Neural cell (in vitro differentiated cells): ENCODE measurements around the gene ARHGAP6.

Experiments
- CTCF ChIP-seq: fragments of 450-650 bp; IDR thresholded peaks from 2 replicates; pipeline ENCODE4 v1.5.1; 2014; ENCODE audit warnings: antibody characterized with exemption, mild to moderate bottlenecking, moderate library complexity; ENCODE audit not compliant: poor library complexity, severe bottlenecking
- EP300 ChIP-seq: fragments of 450-650 bp; conservative IDR thresholded peaks from 2 replicates; pipeline ENCODE4 v1.6.1; 2014; ENCODE audit warnings: antibody characterized with exemption, mild to moderate bottlenecking, moderate library complexity; ENCODE audit not compliant: poor library complexity, severe bottlenecking
- EZH2 ChIP-seq: fragments of 200-600, 300-800 bp; shearing (Covaris generic), sonication (generic); IDR thresholded peaks from 2 replicates; pipeline ENCODE4 v1.6.1; 2014; ENCODE audit warnings: antibody characterized with exemption, low read length, borderline replicate concordance, mild to moderate bottlenecking; ENCODE audit not compliant: insufficient read depth, poor library complexity, severe bottlenecking
- MXI1 ChIP-seq: fragments of 450-650 bp; conservative IDR thresholded peaks from 2 replicates; pipeline ENCODE4 v1.6.1; 2014; ENCODE audit warnings: antibody characterized with exemption, mild to moderate bottlenecking; ENCODE audit not compliant: poor library complexity, severe bottlenecking
- POLR2AphosphoS5 ChIP-seq: IDR thresholded peaks from 2 replicates; pipeline ENCODE4 v1.6.1; 2012
- RAD21 ChIP-seq: fragments of 450-650 bp; conservative IDR thresholded peaks from 2 replicates; pipeline ENCODE4 v1.6.1; 2014; ENCODE audit warnings: antibody characterized with exemption, mild to moderate bottlenecking, moderate library complexity
- TAF1 ChIP-seq: IDR thresholded peaks from 2 replicates; pipeline ENCODE4 v1.6.1; 2012; ENCODE audit warnings: low read depth
- TF ChIP-seq, protein P1 (sequence below): IDR thresholded peaks from 2 replicates; pipeline ENCODE4 v1.6.1; 2012; ENCODE audit warnings: borderline replicate concordance

GRCh38 chrX:11272290-11272689 is 393.4 kb downstream of the ARHGAP6 start:
- TF ChIP-seq CTCF (no peak), EZH2 (no peak), TAF1 (no peak), RAD21 (no peak), EP300 (no peak), MXI1 (no peak), POLR2AphosphoS5 (no peak)
- TF ChIP-seq, protein P1, sequence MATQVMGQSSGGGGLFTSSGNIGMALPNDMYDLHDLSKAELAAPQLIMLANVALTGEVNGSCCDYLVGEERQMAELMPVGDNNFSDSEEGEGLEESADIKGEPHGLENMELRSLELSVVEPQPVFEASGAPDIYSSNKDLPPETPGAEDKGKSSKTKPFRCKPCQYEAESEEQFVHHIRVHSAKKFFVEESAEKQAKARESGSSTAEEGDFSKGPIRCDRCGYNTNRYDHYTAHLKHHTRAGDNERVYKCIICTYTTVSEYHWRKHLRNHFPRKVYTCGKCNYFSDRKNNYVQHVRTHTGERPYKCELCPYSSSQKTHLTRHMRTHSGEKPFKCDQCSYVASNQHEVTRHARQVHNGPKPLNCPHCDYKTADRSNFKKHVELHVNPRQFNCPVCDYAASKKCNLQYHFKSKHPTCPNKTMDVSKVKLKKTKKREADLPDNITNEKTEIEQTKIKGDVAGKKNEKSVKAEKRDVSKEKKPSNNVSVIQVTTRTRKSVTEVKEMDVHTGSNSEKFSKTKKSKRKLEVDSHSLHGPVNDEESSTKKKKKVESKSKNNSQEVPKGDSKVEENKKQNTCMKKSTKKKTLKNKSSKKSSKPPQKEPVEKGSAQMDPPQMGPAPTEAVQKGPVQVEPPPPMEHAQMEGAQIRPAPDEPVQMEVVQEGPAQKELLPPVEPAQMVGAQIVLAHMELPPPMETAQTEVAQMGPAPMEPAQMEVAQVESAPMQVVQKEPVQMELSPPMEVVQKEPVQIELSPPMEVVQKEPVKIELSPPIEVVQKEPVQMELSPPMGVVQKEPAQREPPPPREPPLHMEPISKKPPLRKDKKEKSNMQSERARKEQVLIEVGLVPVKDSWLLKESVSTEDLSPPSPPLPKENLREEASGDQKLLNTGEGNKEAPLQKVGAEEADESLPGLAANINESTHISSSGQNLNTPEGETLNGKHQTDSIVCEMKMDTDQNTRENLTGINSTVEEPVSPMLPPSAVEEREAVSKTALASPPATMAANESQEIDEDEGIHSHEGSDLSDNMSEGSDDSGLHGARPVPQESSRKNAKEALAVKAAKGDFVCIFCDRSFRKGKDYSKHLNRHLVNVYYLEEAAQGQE = no peak
